ENCODE measurements around the gene YWHAG.
"Not testable (repeated sequence)": the region's sequence is repeated elsewhere in the genome, so short reads cannot be mapped to it uniquely, and the experiment has no call there.

Gene YWHAG

GRCh38 chr7:76346778-76347177 is 12.0 kb downstream of the YWHAG start:
- no peak for DNase-seq

- no peak for DNase-seq
These were observed 12.7 kb downstream of the YWHAG start for GRCh38 chr7:76346097-76346496.

- DNase-seq, result no peak
These were observed 14.9 kb downstream of the YWHAG start for GRCh38 chr7:76343931-76344321.

- DNase-seq, result no peak
These were observed 15.4 kb downstream of the YWHAG start for GRCh38 chr7:76343294-76343930.

GRCh38 chr7:76342222-76342621 is 16.6 kb downstream of the YWHAG start:
- DNase-seq, result no peak

GRCh38 chr7:76340617-76341131 is 18.1 kb downstream of the YWHAG start:
- peak; percentile 78 for DNase-seq

GRCh38 chr7:76338298-76339084 is 20.3 kb downstream of the YWHAG start:
- no peak for DNase-seq

- DNase-seq, result no peak
These were observed 21.6 kb downstream of the YWHAG start for GRCh38 chr7:76337147-76337546.

GRCh38 chr7:76336094-76336493 is 22.7 kb downstream of the YWHAG start:
- DNase-seq, result no peak

GRCh38 chr7:76335417-76335816 is 23.4 kb downstream of the YWHAG start:
- not testable (repeated sequence) for DNase-seq

- DNase-seq, result no peak
These were observed 24.3 kb downstream of the YWHAG start for GRCh38 chr7:76334320-76334967.

GRCh38 chr7:76333511-76334101 is 25.2 kb downstream of the YWHAG start:
- no peak for DNase-seq

GRCh38 chr7:76332078-76332477 is 26.7 kb downstream of the YWHAG start:
- no peak for DNase-seq

- no peak for DNase-seq
These were observed 28.1 kb downstream of the YWHAG start for GRCh38 chr7:76330673-76331072.

GRCh38 chr7:76330261-76330660 is 28.5 kb downstream of the YWHAG start:
- DNase-seq, result no peak

GRCh38 chr7:76329479-76329878 is 29.3 kb downstream of the YWHAG start:
- no peak for DNase-seq

- peak; percentile 40 for DNase-seq
These were observed 30.4 kb downstream of the YWHAG start for GRCh38 chr7:76328389-76328788.

GRCh38 chr7:76327610-76328009 is 31.2 kb downstream of the YWHAG start:
- peak; percentile 78 for DNase-seq

GRCh38 chr7:76326646-76327233 is 32.1 kb downstream of the YWHAG start:
- DNase-seq, result no peak

GRCh38 chr7:76325811-76326210 is 33.0 kb downstream of the YWHAG start:
- DNase-seq, result no peak

GRCh38 chr7:76325092-76325491 is 33.7 kb downstream of the YWHAG start:
- DNase-seq, result no peak

- peak; percentile 95 for DNase-seq
These were observed 40.1 kb downstream of the YWHAG start for GRCh38 chr7:76318488-76319353.
